ENCODE results near the gene C2orf42.
"Not testable (repeated sequence)": the region's sequence is repeated elsewhere in the genome, so short reads cannot be mapped to it uniquely, and the experiment has no call there.

C2orf42 gene

DNA sequence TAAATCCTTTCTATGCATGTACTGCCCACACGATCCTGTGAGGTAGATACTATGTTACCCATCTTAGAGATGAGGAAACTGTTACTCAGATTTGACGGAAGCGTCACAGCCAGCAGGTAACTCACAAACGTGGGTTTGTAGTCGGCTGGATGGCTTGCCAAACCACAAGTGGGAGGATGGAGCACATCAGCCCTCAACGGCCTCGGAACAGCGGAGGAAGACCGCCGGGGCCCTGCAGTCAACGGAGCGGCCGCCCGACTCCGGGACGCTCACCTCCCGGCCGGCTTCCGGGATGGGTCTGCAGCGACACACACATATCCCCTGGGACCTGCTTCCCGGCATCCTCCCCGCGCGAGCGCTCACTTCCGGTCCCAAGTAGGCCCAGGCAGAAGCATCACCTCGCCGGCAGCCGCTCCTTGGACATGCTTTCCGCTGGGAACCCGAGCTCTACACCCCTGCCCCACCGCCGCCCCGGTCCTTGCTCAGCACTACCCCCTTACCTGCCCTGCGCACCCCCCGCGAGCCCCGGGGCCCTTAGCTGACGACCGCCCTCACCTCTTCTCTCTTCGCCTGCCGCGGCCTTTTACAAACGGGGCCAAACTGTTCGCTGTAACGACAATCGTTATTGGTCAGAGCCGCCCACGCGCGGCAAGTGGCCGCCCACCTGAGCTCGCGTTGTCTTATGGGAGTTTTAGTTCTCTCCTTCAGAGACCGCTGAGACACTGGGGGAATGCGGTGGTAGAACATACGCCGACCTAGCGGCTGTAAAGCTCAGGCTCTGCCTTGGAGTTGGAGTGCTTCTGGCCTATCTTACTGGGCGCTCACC is at the start of gene C2orf42:
C2orf42 (minus strand) TSS at position 602 of the 826 bp plus-strand sequence. CDS start 9,034 bp downstream, outside the sequence.
- in situ Hi-C loops (cut with MboI; ENCODE audit: low sequenced_read_pairs), result no loop called here

DNA sequence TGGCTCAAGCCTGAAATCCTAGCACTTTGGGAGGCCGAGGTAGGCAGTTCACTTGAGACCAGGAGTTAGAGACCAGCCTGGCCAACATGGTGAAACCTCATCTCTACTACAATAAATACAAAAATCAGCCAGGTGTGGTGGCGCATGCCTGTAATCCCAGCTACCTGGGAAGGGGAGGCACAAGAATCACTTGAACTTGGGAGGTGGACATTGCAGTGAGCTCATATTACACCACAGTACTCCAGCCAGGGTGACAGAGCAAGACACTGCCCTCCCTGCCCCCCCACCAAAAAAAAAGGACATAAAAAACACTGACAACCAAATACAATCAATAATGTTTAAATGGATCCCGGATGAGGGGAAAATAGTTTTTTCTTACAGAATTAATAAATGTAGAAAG is 49.8 kb upstream of the C2orf42 start:
- in situ Hi-C loops (cut with MboI; ENCODE audit: low sequenced_read_pairs), result no loop called here

DNA sequence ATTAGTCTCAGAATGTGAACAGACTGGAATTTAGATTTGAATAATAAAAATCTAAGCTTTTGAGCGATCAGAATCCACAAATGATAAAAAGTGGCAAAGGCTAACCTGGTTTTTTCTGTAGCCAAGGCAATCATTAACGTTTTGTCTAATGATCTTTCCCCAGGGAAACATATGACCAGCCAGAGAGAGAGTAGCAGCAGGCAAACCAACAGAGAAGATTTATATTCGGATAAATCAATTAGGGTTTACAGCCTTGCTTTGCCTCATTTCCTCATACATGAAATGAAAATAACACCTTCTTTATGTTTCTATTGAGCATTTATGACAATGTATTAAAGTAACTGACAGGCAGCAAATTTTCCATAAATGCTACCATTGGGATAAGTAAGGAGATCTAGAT is 43.1 kb upstream of the C2orf42 start:
- in situ Hi-C loops (cut with MboI; ENCODE audit: low sequenced_read_pairs), result no loop called here

DNA sequence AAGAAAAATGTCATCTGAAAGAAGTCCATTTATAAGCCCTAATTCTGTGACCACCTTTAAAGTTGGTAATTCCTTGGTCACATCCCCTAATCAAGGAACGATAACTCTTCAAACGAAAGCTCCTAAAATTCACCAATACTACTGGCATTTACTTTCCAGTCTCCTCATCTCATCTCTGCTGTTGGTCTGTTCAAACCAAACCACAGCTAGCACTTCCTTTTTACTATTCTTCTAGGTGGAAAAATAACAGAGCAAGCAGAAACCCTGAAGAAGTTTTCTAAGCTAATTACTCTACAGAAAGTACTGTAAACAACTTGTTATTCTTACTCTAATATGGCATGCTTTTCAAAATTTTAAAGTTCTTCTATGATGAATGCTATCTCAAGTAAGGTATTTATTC is 36.0 kb upstream of the C2orf42 start:
- in situ Hi-C loops (cut with MboI; ENCODE audit: low sequenced_read_pairs), result no loop called here

DNA sequence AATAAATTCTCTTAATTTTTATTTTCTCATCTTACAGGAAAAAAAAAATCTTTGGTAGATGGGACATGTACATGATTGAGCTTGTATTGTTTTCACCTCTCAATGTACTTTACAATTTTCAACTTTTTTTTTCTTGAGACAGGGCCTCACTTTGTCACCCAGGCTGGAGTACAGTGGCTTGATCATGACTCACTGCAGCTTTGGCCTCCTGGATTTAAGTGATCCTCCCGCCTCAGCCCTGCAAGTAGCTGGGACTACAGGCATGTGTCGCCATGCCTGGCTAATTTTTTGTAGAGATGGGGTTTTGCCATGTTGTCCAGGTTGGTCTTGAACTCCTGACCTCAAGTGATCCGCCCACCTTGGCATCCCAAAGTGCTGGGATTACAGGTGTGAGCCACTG is 32.5 kb upstream of the C2orf42 start:
- in situ Hi-C loops (cut with MboI; ENCODE audit: low sequenced_read_pairs), result not testable (repeated sequence)

DNA sequence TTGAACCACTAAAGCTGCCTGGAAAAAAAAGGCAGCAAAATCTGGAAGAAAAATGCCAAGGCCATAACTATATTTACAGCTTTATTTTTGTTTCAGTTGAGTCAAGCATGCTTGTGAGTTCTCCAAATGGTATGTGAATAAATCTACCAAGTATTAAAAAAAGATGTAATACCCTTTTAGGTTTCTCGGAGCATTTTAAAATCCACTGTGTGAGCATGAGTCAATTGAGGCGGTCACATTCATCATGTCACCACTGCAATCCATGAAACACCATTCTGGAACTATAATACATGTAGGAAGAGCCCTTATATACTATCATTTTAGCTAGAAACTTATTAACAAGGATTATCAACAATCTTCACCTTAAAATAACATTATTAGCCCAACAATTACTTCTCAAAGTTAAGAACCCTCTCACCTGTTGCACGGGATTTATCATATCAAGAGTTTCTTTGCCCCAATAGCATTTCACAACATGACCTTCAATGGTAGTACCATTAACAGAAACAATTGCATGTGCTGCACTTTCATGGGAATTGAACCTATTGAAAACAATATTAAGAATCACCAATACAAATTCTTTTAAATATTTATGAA is 24.2 kb upstream of the C2orf42 start:
- in situ Hi-C loops (cut with MboI; ENCODE audit: low sequenced_read_pairs), result no loop called here

DNA sequence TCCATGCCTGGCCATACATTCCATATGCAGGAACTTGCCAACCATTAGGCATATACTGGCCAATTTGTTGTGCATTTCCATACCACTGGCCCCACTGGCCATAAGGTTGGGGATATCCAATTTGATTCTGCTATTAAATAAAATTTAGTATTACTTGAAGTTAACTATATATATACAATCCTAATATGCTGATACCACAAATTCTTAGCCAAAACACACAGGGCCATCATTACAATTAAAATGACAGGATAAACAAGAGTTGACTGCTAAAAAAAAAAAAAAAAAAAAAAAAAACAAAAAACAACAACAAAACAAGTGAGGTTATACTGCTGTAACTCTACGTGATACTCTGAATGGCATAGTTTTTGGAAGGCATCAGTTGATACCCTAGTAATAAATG is 23.5 kb upstream of the C2orf42 start:
- in situ Hi-C loops (cut with MboI; ENCODE audit: low sequenced_read_pairs), result no loop called here

DNA sequence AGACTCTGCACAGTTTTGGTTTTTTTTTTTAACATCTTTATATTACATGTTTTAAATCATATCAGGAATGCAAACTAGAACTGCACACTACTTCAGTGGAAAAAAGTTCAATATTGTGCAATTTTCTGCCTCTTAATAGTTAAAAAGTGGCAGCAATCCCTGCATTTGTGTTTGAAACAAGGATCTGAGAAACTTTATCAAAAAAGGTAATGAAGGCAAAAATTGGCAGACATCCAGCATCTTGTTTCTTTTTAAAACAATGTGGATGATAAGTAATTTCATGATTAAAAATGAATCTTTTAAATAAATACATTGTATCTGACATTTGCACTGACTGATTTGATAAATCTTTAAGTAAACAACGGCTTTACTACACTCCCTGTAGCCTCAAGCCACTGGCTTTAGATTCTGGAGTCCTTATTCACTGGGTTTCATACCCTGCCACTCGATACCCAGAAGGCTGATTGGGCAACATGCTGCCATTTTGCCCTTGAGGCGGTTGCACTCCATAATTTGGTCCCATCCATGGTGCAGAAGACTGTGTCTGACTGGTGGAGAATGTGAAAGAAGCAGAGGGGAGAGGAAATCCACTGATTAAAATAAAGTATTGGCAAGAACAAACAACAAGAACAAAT is 21.6 kb upstream of the C2orf42 start:
- in situ Hi-C loops (cut with MboI; ENCODE audit: low sequenced_read_pairs), result no loop called here

DNA sequence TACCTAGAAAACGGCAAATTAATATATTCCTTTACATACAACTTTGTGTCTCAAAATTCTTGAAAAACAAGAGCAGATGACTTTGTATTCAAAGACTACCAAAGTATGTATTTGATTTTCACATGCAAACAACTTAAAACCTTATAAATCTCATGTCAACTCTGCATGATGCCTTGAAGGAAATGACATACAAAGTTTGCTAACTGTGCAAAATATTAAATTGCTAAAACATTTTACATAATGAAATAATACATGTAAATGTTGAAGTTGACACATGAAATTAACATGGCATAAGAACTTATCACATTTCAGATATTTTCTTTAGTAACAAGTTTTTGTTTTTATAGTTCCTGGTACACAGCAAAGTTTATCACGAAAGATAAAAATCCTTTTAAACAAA is 20.8 kb upstream of the C2orf42 start:
- in situ Hi-C loops (cut with MboI; ENCODE audit: low sequenced_read_pairs), result no loop called here

DNA sequence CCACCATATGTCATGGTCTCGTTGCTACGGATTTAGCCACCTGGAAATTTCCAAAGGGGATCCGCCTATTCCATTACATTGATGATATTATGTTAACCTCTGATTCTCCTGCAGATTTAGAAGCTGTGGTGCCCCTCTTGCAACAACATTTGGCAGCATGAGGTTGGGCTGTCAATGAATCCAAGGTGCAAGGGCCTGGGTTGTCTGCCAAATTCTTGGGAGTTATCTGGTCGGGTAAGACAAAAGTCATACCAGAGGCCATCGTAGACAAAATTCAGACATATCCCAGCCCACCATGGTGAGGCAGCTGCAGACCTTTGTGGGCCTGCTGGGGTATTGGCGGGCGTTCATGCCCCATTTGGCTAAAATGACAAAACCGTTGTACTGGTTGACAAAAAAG is 13.6 kb upstream of the C2orf42 start:
- in situ Hi-C loops (cut with MboI; ENCODE audit: low sequenced_read_pairs), result no loop called here

DNA sequence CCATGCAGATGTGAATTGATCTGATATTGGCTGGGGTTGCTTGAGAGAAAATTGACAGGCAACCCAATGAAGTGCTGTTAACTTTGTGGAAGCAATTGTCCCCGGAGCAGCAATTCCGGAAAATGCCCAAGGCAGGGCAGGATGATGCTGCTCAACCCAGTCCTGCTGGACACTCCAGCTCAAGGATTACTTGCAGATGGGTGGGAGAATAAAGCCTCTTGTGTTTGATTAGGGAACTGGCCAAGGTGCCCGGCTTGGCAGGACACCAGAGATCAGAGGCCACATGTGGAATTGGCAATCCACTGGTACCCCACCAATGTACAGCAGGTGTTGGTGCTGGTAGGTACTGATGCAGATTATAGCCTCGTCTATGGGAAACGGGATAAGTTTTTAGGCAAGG is 12.3 kb upstream of the C2orf42 start:
- in situ Hi-C loops (cut with MboI; ENCODE audit: low sequenced_read_pairs), result no loop called here

DNA sequence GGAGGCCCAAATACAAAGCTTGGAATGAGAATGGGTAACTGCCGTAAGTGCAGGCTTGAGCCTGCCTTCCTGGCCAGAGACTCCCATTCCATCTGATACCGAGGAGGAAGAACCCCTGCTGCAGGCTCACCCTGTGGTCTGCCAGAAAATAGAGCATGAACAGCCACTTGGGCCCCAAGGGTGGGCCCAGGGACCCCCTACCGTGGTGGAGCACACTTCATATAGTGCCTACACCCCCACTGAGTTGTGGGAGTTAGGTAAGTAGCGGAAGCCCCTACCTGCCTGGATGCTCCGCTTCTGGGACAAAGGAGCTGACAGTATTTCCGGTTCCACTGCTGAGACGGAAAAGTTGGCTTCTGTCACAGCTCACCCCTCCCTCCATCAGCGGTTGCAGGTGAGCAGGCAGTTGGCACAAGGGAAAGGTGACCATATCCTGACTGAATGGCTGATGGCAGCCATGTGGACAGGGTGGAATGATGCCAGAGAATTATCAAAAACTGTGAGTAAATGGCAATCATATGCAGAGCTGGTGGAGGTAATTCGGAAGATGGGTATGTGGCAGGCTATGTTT is 11.5 kb upstream of the C2orf42 start:
- in situ Hi-C loops (cut with MboI; ENCODE audit: low sequenced_read_pairs), result no loop called here

DNA sequence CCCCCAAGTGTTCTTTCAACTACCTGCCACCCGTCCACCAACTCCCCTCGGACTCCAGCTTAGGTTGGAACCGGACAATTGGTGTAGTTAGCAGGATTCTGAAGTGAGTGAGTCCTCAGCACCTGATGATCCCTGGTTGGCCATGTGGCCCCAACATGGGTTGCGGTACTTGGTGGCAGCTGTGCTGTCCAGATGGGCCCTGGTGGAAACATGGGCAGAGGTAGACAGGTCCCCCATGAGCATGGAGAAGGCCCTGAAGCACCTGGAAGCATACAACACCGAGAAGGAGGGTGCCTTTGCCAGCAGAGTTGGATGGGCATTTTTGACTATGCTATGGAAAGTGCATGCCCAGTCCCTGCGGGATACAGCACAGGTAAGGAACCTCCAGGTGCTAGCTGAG is 11.0 kb upstream of the C2orf42 start:
- in situ Hi-C loops (cut with MboI; ENCODE audit: low sequenced_read_pairs), result no loop called here

DNA sequence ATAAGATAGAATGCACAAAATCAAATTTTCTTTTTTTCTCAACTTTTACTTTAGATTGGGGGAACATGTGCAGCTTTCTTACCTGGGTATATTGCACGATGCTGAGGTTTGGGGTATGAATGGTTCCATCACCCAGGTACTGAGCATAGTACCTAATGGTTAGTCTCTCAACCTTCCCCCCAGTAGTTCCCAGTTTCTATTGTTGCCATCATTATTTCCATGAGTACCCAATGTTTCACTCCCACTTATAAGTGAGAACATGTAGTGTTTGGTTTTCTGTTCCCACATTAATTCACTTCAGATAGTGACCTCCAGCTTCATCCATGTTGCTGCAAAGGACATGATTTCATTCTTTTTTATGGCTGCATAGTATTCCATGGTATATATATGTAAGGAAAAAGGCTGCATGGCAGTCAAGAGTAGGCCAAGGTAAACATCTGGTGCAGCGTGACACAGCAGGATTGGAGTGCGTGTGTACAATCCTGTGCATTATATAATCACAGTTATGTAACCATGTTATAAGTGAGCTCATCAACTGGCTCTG is 10.5 kb upstream of the C2orf42 start:
- in situ Hi-C loops (cut with MboI; ENCODE audit: low sequenced_read_pairs), result no loop called here

DNA sequence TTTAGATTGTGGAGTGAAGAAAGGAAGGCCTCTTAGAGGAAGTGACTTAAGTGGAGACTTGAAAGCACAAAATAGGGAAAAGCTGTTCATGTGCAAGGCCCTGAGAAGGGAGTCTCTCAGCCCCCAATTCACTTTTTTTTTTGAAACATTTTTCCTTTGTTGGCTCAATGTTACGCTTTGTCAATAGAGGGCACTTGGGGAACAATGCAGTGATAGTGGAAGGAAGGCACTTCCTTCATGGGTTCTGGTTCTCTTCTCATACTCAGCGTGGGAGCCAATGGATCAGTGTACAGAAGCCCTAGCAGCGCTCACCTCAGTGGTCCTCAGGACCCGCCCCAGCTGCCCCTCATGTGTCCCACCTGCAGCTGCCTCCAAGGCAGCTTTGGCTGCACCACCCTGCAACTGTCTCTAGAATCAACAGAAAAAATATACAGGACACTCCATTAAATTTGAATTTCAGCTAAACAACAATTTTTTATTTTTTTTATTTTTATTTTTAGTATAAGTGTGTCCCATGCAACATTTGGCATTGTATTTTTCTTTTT is 8.6 kb upstream of the C2orf42 start:
- in situ Hi-C loops (cut with MboI; ENCODE audit: low sequenced_read_pairs), result no loop called here

DNA sequence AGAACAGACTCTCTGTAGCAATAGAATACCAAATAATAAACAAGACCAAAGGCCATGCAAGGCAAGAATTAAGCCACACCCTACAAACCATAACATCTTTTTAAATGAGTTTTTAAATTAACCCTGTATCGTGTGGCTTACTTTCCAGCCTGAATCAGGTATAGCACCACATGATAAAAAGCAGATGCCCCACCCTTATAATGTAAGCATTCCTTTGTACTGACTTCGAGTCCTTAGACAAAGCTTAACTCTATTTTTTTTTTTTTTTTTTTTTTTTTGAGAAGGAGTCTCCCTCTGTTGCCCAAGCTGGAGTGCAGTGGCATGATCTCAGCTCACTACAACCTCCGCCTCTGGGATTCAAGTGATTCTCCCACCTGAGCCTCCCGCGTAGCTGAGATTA is 1.7 kb upstream of the C2orf42 start:
- in situ Hi-C loops (cut with MboI; ENCODE audit: low sequenced_read_pairs), result no loop called here

DNA sequence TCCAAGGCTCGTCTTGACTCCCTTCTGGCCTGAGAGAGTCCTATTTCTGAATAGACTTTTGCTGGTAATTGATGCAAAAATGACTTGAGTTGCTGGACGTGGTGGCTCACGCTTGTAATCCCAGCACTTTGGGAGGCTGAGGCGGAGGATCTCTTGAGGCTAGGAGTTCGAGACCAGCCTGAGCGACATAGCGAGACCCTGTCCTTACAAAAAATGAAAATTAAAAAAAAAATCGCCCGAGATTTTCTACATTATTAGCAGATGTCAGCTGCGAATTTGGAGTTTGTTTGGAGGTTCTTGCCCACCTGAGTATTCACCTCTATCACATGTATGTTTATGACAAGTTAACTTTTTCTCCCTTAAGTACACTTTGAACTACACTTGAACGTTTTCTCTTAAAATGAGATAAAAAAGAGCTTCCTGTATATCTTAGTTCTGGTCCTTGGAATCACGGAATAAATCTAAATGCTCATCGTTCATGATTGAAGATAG is 471 bp upstream of the C2orf42 start:
- in situ Hi-C loops (cut with MboI; ENCODE audit: low sequenced_read_pairs), result no loop called here

DNA sequence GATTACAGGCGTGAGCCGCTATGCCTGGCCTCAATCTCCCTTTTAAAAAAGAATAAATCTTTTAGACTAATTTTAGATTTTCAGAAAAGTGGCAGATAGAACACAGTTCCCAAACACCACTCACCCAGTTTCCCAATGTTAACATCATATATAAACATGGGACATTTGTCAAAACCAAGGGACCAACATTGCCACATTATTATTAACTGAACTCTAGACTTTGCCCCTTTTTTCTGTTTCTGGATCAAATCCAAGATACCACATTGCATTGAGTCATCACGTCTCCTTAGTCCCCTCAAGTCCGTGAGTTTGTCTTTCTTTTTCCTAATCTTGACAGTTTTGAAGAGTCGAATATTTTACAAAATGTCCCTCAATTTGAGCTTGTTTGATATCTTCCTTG is 2.4 kb downstream of the C2orf42 start:
- in situ Hi-C loops (cut with MboI; ENCODE audit: low sequenced_read_pairs), result no loop called here

DNA sequence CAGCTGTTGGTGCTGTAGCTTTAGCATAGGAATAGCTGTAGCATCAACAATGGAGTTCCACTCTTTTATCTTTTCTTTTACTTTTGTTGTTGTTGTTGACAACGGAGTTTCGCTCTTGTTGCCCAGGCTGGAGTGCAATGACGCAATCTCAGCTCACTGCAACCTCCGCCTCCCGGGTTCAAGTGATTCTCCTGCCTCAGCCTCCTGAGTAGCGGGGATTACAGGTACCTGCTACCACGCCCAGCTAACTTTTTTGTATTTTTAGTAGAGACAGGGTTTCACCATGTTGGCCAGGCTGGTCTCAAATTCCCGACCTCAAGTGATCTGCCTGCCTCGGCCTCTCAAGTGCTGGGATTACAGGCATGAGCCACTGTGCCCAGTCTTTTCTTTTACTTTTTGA is 3.6 kb downstream of the C2orf42 start:
- in situ Hi-C loops (cut with MboI; ENCODE audit: low sequenced_read_pairs), result not testable (repeated sequence)

DNA sequence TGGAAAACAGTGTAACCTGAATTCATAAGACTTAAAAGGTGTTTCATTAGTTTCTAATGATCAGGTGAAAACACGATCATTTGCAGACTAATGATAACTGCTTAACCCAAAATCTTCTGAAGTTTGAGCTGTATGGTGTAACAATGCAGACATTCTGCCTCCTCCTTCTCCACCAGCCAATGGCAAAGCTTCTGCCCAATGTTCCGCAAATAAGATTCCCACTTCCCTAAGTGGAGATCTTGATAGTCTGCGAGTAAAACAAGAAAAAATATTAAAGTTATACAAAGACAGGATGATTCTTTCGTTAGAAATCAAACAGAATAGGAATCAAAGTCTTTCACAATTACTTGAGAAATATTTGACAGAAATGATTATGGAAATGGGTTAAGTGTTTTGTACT is 8.1 kb downstream of the C2orf42 start:
- in situ Hi-C loops (cut with MboI; ENCODE audit: low sequenced_read_pairs), result no loop called here

DNA sequence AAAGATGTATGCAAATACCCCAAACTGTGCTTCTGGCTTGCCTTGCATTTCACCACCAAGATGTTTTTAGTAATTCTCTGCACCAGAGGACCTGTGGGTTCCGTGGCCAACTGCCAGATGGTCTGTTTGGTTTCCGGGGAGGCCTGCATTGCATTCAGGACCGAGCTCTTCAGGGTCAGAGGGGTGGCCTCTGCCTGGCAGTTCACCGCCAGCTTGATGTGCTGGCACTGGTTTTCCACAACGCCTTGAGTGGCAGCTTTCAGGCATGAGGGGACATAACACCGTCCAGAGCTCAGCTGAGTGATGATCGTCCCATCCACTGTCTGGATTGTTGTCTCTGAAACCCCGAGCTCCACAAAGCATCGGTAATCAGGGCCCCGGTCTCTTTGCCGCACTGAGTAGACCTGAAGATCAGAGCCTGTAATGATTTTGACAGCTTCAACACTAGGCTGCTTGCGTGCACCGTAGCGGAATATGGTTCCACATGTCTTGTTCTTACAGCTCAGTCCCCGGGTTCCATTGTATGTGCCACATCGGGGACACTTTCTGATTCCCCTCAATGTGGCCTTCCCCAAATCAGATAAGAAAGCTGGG is 9.4 kb downstream of the C2orf42 start:
- in situ Hi-C loops (cut with MboI; ENCODE audit: low sequenced_read_pairs), result no loop called here

All from HL-60/S4 treated with phorbol 12-myristate 13-acetate at 8.2 ng/mL for 4 days and 3 days (cell line).